HG03432 (cell line): Measurements from ENCODE around the gene PBX2.
A peak's percentile ranks its signal among the peaks of the same experiment; 100 is the strongest.

Experiments
- ATAC-seq: cut with Tn5 transposase; IDR thresholded peaks from one replicate; pipeline ENCODE4 v1.9.1; 2021; ENCODE audit warnings: mild to moderate bottlenecking, moderate library complexity; ENCODE audit not compliant: unreplicated experiment

PBX2 gene

DNA sequence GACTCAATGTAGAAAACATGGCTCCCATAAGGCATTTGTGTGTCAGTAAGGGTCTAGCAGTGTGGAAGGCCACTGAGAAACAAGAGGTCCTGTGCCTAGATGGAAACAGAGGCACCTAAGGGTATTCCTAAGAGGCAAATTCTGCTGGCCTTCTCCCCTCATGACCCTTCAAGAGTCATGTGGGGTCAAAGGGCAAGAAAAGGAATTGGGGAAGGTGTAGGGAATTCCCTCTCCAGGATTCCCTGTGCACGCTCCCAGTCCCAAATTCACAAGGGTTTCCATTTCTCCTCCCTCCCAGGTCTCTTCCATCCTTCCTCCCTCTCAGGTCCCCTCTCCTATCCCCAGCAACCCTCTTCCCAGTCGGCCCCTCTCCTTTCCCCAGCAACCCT, 14.7 kb downstream of the PBX2 start:
- ATAC-seq: no peak

DNA sequence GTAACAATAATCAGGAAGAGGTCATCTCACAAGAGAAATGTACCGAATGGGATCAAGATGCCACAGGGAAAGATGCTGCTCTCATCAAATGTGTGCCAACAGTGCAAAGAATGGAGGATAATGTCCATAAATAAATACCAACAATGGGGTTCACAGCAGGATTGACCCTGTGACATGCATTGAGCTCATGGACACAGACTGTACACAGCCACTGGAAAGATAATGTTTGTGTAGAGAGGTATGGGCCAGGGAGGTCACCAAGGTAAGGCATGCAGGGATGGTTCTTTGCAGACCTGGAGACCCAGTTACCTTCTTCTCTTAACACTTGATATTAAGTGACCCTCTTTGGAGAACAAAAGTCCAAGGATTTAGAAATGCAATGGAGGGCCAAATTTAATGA, 15.6 kb downstream of the PBX2 start:
- no peak for ATAC-seq

DNA sequence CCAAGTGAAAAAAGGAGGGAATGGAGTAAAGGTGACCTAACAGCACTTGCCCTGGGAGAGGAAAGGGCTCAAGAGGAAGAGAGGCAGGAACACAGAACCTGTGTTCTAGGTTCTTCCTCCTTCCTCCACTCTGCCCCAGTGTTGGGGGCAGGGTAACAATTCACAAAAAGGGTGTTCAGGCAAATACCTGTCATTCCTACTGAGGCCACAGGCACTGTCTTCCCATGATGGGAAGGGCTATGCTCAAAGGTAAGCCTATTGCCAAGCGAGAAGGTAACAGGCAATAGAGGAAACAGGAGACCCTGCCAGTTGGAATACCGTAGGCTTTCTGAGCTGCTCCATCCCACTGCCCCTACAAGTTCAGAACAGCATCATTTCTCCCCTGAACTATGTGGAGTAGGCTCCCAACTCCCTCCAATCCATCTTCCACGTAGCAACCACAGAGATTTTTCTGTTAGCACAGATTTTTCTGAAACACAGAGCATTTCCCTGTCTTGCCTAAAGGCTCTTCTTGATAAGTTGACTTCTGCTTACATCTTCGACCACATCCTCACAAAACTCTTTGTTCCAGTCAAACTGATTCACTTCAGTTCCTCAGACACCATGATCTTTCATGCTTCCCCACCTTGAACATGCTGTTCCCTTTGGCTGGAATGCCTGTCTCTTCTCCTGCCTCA, 16.8 kb downstream of the PBX2 start:
- ATAC-seq: no peak

DNA sequence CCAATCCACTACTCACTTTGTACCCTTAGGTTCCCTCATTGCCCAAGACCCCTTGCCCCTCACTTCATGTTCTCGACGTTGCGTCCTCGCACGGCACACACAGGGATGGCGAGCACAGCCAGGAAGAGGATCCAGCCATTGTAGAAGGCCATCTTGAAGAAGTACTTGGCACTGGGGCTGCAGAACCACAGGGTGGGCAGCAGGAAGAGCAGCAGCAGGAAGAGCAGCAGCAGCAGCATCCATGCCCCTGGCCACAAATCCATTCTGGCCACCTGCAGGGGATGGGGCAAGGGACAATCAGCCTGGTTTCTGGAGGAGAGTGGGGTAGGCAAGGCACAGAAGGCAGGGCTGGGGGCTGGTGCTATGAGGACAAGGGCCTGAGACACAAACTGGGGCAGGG, 18.8 kb downstream of the PBX2 start:
- ATAC-seq: no peak

DNA sequence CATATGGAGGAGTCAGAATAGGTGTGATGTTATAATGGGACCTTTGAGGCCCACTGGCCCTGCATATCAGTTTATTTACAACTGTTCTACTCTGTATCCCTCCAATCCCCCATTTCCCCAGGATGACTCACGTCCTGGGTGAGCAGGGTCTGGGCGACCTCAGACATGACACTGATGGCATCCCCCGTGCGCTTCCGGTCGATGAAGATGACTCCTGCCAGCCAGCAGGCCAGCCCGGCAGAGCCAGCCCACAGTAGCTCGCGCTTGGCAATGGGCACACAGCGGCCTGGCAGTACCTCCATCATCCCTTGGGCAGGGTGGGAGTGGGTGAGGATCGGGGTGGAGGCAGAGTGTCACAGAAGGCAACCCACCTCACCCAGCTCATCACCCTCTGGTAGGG, 19.7 kb downstream of the PBX2 start:
- ATAC-seq: no peak

DNA sequence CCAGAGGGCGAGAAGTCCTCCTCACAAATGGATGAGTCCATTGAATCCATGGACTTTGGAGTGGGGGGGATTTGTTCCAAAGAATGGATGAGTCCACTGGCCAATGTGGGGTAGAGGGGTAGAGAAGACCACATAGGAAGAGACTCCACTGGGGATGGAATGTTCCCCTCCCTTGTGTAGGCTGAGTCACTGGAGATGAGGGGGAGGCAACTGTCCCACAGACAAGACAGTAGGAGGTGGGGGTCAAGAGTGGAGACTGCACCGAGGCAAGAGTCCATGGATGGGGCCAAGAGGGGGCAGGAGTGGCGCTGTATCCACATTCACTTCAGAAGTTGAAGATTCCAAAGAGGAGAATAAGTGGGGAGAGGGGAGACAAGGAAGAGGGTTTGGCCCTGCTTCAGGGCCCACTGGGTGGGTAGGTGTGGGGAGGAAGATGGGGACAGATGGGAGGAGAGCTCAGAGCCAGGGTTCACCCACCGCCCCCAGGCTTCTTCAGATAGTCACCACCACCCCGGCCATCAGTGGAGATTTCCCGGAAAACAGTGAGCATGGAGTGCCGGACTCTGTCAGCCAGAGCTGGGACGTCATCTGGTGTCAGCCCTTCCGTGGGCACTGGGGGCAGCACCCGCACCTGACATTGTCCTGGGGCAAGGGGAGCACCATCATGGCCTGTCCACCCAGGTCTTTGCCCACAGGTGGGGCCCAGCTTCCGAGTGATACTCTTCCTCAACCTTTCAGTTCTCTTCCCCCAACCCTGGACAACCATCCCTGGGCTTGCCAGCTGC, 21.0 kb downstream of the PBX2 start:
- no peak for ATAC-seq

DNA sequence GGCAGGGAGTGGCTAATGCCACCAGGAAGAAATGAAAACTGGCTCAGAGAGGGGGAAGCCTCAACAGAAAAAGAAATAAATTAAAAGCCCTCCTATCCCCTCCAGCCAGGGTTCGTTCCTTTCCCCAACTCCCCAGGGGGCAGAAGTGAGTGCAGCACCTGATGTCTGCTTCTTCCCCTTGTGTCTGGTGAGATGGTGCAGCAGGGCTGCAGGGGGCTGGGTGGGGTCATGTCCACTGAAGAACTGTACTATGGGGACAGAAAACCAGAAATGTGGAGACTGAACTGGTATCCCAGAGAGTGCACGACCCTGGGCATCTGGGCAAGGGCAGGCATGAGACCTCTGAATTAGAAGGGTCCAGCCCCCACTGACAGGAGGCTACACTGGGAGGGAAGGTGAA, 21.7 kb downstream of the PBX2 start:
- ATAC-seq: no peak

DNA sequence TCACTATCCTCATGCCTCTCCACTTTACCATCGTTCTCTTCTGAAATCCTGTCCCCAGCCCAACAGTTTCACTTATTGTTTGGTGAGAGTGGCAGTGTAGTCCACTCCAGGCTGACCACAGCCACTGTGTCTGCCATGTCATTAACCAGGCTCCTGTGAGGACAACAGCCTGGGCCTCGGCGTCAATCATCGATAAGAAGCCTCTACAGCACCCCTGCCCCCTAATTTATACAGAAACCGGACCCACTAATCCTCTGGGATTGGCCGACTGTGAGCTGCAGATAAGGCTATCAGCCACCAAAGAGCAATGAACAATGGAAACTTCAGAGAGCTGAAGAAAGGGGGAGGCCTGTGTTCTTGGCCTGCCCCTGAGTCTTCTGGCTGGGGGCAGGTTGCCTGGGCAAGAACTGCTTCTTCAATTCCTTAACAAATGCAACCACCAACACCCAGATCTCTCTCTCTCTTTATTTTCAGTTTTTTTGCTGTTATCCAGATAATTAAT, 22.2 kb downstream of the PBX2 start:
- ATAC-seq: no peak

DNA sequence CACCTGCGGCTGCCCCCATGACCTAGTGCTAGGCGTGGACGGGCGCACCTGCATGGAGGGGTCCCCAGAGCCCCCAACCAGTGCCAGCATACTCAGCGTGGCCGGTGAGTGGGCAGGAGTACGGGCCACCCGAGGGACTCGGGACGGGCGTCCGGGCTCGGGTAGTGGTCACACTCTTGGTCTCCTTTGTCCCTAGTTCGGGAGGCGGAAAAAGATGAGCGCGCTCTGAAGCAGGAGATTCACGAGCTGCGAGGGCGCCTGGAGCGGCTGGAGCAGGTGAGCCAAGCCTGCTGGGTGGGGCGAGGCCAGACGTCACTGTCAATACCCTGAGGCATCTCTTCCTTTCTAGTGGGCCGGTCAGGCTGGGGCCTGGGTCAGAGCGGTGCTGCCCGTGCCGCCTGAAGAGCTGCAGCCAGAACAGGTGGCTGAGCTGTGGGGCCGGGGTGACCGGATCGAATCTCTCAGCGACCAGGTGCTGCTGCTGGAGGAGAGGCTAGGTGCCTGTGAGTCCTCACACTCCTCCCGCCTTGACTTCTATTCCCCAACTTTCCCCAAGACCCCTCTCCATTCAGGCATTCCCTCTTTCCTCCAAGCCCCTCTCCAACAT, 22.7 kb downstream of the PBX2 start:
- ATAC-seq: no peak

DNA sequence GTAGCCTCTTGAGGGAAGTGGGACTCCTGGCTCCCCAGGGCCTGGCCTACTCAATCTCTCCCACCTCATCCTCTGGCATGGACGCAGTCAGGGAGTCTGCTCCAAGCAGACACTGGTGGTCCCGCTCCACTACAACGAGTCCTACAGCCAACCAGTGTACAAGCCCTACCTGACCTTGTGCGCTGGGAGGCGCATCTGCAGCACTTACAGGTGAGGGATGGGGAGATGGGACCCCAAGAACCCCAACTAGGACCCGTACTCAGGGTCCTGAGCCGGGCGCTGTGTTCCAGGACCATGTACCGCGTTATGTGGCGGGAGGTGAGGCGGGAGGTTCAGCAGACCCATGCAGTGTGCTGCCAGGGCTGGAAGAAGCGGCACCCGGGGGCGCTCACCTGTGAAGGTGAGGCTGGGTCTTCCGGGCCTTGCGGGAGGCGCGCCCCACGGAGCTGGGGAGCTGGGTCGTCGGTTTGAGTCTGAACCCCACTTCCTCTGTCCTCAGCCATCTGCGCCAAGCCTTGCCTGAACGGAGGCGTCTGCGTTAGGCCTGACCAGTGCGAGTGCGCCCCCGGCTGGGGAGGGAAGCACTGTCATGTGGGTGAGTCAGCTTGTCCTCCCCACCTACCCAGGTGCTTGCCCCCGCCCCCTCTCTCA, 23.5 kb downstream of the PBX2 start:
- no peak for ATAC-seq

DNA sequence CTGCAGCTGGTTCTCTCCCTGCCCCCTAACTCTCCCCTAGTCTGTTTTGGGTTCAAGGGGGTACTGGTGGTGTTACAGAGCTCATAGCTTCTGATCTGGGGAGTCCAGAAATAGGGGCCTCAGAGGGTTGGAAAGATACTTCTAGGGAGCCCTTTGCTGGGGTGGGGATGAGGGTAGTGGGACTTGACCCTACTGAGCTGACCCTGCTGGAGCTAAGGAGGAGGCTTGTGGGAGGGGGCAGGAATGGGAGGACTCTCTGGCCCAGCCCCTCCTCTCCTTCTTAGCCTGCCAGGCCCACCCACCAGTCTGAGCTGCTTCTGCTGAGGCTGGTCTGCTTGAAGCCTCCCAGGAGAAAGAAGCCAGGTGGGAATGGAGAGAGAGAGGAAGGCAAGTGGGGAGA, 25.7 kb downstream of the PBX2 start, which contains the start of gene EGFL8:
EGFL8 (plus strand) TSS at position 301 of the 400 bp plus-strand sequence. CDS start 1,571 bp downstream, outside the sequence.
- ATAC-seq: no peak

DNA sequence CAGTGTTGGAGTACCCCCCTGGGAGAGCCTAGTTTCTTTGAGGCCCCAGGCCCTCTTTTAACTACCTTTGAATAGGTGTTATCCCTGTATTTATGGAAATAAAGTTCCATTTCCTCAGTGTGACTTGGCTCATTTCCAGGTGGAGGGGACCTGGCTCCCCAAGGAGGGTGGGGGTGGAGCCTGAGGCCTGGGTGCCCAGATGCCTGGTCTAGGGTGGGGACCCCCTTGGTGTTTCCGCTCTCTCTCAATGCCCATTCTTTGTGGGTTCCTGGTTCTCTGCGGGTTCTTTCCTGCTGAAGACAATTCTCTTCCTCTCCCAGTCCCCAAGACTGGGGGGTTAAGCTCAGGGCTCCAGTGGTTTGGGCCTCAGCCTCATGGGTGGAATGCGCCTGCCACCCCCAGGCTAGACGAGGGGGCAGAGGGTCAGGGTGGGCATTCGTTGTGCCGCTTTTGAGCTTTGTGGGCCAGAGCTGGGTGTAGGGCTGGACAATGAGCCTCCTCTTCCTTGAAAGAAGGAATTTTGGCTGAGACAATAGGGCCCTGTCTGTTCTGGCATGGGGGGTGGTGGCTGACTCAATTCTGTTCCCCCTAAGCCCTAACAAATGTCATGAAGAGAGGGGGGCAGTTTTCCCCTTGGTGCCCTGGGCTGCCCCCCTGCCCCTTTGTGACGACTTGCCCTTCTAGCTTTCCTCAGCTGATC, 26.3 kb downstream of the PBX2 start:
- no peak for ATAC-seq

DNA sequence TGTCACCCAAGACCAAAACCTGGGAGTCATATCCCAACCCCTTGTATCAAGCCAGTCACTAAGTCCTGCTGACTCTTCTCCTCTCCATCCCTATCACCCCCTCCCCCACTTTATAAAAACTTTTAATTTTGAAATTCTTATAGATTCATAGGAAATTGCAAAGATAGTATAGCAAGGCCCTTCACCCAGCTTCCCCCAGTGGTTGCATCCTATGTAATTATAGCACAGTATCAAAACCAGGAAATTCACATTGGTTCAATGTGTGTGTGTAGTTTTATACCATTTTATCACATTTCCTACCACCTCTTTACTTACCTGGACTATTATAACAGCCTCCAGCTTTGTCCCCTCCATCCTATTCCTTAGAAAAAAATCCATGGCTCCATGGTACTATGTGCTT, 31.9 kb downstream of the PBX2 start:
- ATAC-seq: no peak

DNA sequence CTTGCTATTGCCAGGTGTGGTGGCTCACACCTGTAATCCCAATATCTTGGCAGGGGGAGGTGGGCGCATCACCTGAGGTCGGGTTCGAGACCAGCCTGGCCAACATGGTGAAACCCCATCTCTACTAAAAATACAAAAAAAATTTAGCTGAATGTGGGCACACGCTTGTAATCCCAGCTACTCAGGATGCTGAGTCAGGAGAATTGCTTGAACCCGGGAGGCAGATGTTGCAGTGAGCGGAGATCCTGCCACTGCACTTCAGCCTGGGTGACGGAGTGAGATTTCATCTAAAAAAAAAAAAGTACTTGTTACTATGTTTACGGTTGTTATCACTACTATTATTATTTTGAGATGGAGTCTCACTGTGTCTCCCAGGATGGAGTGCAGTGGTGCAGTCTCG, 33.1 kb downstream of the PBX2 start:
- no peak for ATAC-seq

DNA sequence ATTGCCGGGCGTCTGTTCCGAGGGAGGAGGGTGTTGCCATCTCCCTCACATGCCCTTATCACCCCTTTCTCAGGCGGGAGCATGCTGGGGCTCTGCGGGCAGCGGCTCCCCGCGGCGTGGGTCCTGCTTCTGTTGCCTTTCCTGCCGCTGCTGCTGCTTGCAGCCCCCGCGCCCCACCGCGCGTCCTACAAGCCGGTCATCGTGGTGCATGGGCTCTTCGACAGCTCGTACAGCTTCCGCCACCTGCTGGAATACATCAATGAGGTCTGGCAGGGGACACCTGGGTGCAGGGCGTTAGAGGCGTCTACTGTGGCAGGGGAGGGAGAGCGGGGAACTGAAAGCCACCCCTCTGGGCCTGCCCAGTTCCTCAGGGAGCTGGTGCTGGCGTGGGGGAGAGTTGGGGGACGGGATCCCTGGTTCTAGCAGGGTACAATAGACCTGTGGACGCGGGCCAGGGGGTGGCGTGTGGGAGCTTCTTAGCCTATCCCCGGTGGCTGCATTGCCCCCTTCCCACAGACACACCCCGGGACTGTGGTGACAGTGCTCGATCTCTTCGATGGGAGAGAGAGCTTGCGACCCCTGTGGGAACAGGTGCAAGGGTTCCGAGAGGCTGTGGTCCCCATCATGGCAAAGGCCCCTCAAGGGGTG, 35.4 kb downstream of the PBX2 start:
- peak; percentile 76 for ATAC-seq

DNA sequence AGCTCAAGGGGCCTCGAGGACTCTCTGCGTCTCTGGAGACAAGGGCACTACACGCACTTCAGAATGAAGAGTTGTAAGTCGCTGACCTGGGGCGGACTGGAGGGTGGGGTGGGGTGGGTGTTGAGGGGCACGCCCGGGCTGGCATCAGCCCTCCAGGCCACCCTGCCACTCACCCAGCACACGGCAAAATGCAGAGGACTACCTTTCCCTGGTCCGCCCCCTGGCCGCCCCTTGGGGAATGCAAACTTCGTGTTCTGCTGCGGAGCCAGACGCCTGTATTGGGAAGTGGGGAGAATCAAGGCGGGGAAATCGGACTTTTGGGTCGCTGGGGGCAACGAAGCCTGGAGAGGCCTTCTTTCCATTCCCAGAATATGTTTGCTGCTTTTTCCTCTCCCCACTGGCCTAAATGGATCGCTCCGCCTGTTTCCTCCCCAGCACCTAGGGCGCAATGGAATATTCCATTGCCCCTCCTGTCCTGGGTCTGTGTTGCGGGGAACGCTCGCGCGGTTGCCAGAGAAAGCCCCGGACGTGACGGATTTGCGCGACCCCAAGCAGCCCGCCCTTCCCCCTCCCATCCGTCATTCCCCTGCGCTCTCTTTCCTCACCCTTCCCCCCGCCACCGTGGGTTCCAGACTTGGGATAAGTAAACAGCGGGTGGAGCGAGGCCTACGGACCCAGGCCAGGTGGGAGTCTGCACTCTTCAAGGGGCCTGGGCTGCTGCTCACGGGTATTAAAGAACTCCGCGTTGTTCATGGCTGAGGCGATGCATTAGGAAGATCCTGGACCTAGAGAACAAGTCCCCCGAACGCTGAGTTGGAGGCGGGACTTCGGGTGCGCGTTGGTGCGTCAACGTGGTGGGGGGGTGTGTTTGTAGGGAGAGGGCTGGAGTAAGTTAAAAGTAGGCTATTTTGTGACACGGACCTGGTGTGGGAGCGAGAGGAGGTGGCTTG, 36.2 kb downstream of the PBX2 start, which contains the start of gene PPT2:
PPT2 (plus strand) TSS at position 578 of the 950 bp plus-strand sequence. CDS start 454 bp downstream, outside the sequence.
- ATAC-seq: peak; percentile 35

DNA sequence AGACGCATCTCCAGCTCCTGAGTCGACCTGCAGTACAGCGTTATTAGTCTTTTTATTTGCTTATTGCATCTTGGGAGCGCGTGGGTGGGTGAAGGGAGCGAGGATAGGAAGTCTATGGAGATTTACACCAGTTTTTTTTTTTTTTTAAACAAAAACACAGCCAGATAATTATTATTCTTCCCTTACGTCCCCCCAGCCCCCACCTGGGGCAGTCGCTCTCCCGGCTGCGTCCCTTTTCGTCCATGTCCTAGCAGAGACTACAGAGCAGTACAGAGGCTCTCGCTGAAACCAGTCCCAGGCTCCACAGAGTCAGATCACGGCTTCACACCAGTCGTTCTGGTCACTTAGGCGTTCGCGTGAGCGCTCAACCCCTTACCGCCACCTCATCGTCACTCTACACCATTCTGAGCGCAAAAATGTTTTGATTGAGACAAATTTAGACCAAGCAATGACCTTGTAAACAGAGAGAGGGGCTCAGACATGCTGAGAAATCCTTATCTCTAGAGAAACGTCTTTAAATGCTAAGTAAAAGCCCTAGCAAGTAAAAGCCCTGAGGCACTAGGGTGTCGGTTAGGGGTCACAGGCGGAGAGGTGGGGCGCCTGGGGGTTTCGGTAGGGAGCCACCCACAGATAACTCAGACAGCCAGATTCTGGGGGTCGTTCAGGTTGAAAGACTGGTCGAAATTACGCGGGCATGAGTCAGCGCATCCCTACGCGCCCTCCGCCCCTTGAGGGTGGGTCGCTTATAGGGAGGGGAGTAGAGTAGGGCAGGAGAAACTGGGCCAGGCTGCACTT, 37.0 kb downstream of the PBX2 start:
- ATAC-seq: no peak
